Ovary (tissue), 9 donors: ENCODE results near the gene ZNF316. TPM values are rescaled to one million over a fixed set of nuclear protein-coding genes. Genes with fewer than 3 reads are reported as not detected.

Source experiments
- DNase-seq, 5 donors: peaks; one replicate each; pipeline ENCODE4 v3.0.0-alpha.2; 2019 to 2020
- H3K27ac ChIP-seq, 2 donors: fragments of 200-600 bp; one replicate each; pipeline versions ENCODE4 v1.5.1 to v1.8.0; 2019 to 2022
- H3K27me3 ChIP-seq: fragments of 200-600 bp; one replicate; pipeline ENCODE4 v1.8.0; 2022
- H3K36me3 ChIP-seq: fragments of 200-600 bp; sonication (generic); one replicate; pipeline ENCODE4 v1.5.1; 2019
- H3K4me1 ChIP-seq: one replicate; pipeline ENCODE4 v1.8.1; 2013; ENCODE audit warnings: mild to moderate bottlenecking, moderate library complexity; ENCODE audit not compliant: insufficient read depth
- H3K4me3 ChIP-seq: fragments of 200-600 bp; sonication (generic); one replicate; pipeline ENCODE4 v1.5.1; 2017
- H3K9me3 ChIP-seq, 2 donors: fragments of 200-600 bp in 1 of 2; sonication (generic) in 1 of 2; one replicate each; pipeline versions ENCODE4 v1.5.1 to v1.8.1; 2013 to 2019; ENCODE audit warnings: mild to moderate bottlenecking in 1 of 2, moderate library complexity in 1 of 2
- CTCF ChIP-seq, 3 donors: fragments of 450-650 bp in 2 of 3; fragments of 200-600 bp in 1 of 3; IDR thresholded peaks; one replicate each; pipeline versions ENCODE4 v1.5.1 to v1.8.0; 2016 to 2022; ENCODE audit warnings: antibody characterized with exemption in 3 of 3, mild to moderate bottlenecking in 1 of 3
- EP300 ChIP-seq: sonication (generic); formaldehyde crosslinking; IDR thresholded peaks from one replicate; pipeline ENCODE4 v1.6.1; 2017; ENCODE audit warnings: antibody characterized with exemption
- POLR2A ChIP-seq: fragments of 450-650 bp; IDR thresholded peaks from one replicate; pipeline ENCODE4 v1.6.1; 2017; ENCODE audit warnings: antibody characterized with exemption, mild to moderate bottlenecking, moderate library complexity
- WGBS, 3 donors: extraction: QIAGEN DNeasy Blood & Tissue Kit in 1 of 3; methylation state at CpG; one replicate each; pipeline versions ENCODE4 v1.1.5 to v1.1.7; 2013 to 2017; 5-methylcytosine and 5-hydroxymethylcytosine counted together
- intact Hi-C, 4 donors: fragments of 100-400 bp; cut with DNase I; formaldehyde crosslinking; loops; one replicate each; pipeline versions ENCODE4 v1.11.0 to v1.15.1; 2022 to 2023
- polyA plus RNA-seq, 2 donors: library from polyadenylated mRNA; stranded (reverse); fragments of 200-250 nt in 1 of 2; fragments of 350-450 nt in 1 of 2; fragmentation: Illumina TruSeq in 1 of 2; extraction: RNeasy Lipid Tissue Mini Kit (QIAGEN cat#74804) in 1 of 2; gene quantifications; one replicate each; pipeline ENCODE4 v1.2.3, GENCODE V29; 2013 to 2014
- total RNA-seq, 7 donors: library from RNA; depleted of rRNA in 2 of 7; stranded (reverse); fragments of >200 nt in 2 of 7; fragmentation: NEBNext Ultra II Directional in 3 of 7; extraction: Animal tissue kit (Norgen Biotek cat#: 25700) in 3 of 7; gene quantifications; one replicate each; pipeline versions ENCODE4 v1.1.0 to v1.2.4, GENCODE V29; 2016 to 2023
- donor health status: DM: no; HTN: no; CAD: no; lungs with moderate emphysema.
- donor health status: DM: no; HTN: no; CAD: no.
- donor health status: Bipolar disorder and iron deficiency.
- donor health status: DM: yes; HTN: yes; CAD: no.
- donor health status: DM: no; HTN: no; CAD: no.
- donor health status: DM: yes; HTN: yes; CAD: no.

The ZNF316 gene
- total and polyA plus RNA-seq, 9 donors, result 11.5 to 36.4 (median 28.1) TPM

DNA sequence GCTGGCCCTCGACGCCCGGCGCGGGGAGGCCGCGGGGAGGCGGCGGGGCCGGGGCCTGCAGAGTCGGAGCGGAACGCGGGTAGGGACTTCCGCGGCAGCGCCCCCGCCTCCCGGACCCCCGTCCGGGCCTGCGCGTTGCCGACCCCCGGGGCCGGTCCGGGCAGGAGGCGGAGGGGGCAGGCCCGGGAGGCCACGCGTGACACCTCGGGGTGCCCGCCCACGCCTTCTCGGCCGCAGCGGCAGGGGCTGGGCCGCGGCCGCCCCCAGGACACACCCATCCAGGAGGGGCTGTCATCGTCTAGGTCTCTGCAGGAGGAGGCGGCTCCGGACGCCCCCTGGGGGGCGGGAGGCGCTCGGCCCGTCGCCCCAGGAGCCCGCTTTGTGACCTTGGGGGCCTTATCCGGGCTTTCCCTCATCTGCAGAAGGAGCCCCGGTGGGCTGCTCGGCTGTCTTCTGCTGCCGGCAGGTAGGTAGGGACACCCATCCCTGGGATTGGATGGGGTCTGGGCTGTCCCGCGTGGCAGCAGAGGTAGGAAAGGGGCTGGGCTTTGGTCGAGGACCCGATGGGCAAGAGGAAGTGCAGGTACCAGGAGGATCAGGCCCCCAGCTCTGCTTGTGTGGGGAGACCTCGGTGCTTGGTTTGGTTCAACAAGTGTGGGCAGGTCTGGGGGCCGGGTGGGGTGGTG, 569 bp downstream of the ZNF316 start:
- H3K4me3 ChIP-seq, result peak overlapping the region; percentile 97

DNA sequence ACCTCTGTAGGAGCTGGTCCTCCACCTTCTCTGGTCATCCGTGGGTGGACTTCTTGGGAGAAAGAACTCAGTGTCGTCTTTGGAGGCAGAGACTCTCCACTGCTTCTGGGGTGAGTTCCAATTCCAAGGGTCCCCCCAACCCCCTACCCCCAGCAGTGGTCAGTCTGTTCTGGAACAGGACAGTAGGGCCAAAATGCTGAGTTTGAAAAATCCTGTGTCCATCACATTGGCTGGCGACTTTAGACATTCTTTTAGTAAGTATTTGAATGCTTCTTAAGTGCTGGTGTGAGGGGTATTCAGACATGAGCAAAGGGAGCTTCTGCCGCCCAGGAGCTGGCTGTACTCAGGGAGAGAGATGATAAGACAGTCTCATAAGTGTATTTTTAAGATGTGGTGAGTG, 1.9 kb downstream of the ZNF316 start:
- H3K4me3 ChIP-seq, result no peak overlapping the region
- H3K36me3 ChIP-seq, result no peaks in the 10 kb centered on the region
- TF ChIP-seq EP300 (no peak), POLR2A (no peak), CTCF (IDR thresholded peaks at IDR 0.05) (no peak)
- no peaks in the 10 kb centered on the region for H3K9me3 ChIP-seq
- peaks cover 9% of the 10 kb centered on the region for H3K4me1 ChIP-seq
- H3K27ac ChIP-seq, result no peak overlapping the region
- no peaks in the 10 kb centered on the region for H3K27me3 ChIP-seq
- 66 to 77% (median 68%) methylated on average over 4 of the region's 4 CpGs for WGBS, 3 donors
- intact Hi-C loops, result no loop called here
- DNase-seq, result no peak

More for the DNA sequence above, 569 bp downstream of the ZNF316 start:
- intact Hi-C loops, result no loop called here
- 1% methylated on average over 12 to 60 of the region's 60 CpGs for WGBS, 3 donors
- H3K27ac ChIP-seq, result peak overlapping the region in 1 of 2 donors; percentile 41
- no peaks in the 10 kb centered on the region for H3K27me3 ChIP-seq
- no peaks in the 10 kb centered on the region for H3K36me3 ChIP-seq
- H3K4me1 ChIP-seq, result peaks cover 9% of the 10 kb centered on the region
- H3K9me3 ChIP-seq, result no peaks in the 10 kb centered on the region
- DNase-seq, result peak in 2 of 5 donors; percentile 54 to 62
- TF ChIP-seq EP300 (no peak), POLR2A (no peak), CTCF (IDR thresholded peaks at IDR 0.05) (no peak)

GRCh38 chr7:6639627-6640026, 2.5 kb downstream of the ZNF316 start:
- intact Hi-C loops, result no loop called here
- DNase-seq, result no peak
- no peak overlapping the region for H3K4me3 ChIP-seq
- peaks cover 9% of the 10 kb centered on the region for H3K4me1 ChIP-seq
- WGBS, 3 donors, result 92 to 97% (median 95%) methylated on average over 11 of the region's 11 CpGs
- no peaks in the 10 kb centered on the region for H3K9me3 ChIP-seq
- H3K27me3 ChIP-seq, result no peaks in the 10 kb centered on the region
- H3K36me3 ChIP-seq, result no peaks in the 10 kb centered on the region
- TF ChIP-seq CTCF (IDR thresholded peaks at IDR 0.05) (no peak), POLR2A (no peak), EP300 (no peak)
- no peak overlapping the region for H3K27ac ChIP-seq

DNA sequence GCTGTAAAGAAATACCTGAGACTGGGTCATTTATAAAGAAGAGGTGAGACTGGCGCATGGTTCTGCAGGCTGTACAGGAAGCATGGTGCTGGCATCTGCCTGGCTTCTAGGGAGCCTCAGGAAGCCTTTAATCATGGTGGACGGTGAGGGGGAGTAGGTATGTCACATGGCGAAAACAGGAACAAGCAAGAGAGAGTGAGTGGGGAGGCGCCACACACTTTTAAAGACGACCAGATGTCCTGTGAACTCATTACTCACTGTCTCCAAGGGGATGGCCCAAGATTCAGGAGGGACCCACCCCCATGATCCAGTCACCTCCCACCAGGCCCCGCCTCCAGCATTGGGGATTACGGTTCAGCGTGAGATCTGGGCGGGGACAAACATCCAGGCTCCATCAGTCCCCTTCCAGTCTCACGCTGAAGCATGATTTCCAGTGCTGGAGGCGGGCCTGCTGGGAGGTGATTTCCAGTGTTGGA, 3.2 kb downstream of the ZNF316 start:
- no peak overlapping the region for H3K27ac ChIP-seq

More for the DNA sequence above, 3.2 kb downstream of the ZNF316 start:
- Histone ChIP-seq H3K36me3 (no peaks in the 10 kb centered on the region), H3K4me3 (no peak overlapping the region), H3K4me1 (peaks cover 9% of the 10 kb centered on the region), H3K27me3 (no peaks in the 10 kb centered on the region), H3K9me3 (no peaks in the 10 kb centered on the region)
- intact Hi-C loops, result no loop called here
- 55 to 64% (median 63%) methylated on average over 11 of the region's 11 CpGs for WGBS, 3 donors
- TF ChIP-seq POLR2A, result no peak
- TF ChIP-seq CTCF (IDR thresholded peaks at IDR 0.05), result no peak
- TF ChIP-seq EP300, result no peak
- no peak for DNase-seq
